GM19035 (cell line): ENCODE results near the gene UGT1A5.

ENCODE experiments used
- ATAC-seq: cut with Tn5 transposase; IDR thresholded peaks from one replicate; pipeline ENCODE4 v1.9.1; 2021; ENCODE audit not compliant: unreplicated experiment

Gene UGT1A5

DNA sequence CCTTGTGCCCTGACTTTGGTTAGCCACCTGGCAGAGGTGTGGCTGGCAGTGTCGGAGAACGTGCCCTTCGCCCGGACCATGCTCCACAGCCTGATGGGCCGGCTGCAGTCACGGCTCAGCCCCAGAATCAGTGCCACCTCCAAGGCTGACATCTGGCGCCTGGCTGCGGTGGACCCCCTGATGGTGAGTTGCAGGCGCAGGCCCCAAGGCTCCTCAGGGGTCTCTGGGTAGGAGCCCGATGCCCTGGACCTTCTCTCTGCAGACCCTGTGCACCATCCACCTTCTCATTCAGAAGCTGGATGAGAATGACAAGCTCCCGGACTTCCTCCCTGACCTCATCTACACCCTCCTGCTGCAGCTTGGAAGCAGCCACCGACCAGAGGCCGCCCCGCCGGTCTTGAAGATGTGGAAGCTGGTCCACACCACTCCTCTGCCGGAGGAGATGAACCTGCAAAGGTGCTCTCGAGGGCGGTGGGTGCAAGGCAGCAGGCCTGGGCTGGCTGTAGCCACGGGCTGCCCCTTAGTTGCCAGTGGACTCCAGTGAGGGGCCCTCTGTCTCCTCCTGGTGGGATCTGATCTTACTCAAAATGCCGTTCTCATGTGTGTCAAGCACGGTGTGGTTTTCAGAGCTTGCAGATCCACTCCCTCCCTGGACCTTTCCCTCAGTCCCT is 109.5 kb downstream of the UGT1A5 start:
- no peak for ATAC-seq
